Measurements from ENCODE around the gene TUBGCP3. TPM values are rescaled to one million over a fixed set of nuclear protein-coding genes. Genes with fewer than 3 reads are reported as not detected.

TUBGCP3 gene
- total RNA-seq, 1 experiment from 2014 or later: 51.4 TPM

GRCh38 chr13:112531263-112531794 is 56.6 kb downstream of the TUBGCP3 start:
- H3K9ac ChIP-seq (ENCODE audit: low read length): no peak overlapping the region
- TF ChIP-seq RAD21 (IDR thresholded peaks at IDR 0.05; ENCODE audit: low read depth): no peak
- TF ChIP-seq ATF3 (IDR thresholded peaks at IDR 0.05): no peak
- no peak for TF ChIP-seq TCF7L2 (IDR thresholded peaks at IDR 0.05; ENCODE audit: borderline replicate concordance, extremely low read depth, insufficient read depth, insufficient read length)
- no peak for TF ChIP-seq ZBTB33 (IDR thresholded peaks at IDR 0.05; ENCODE audit: extremely low read depth, insufficient replicate concordance, low read length)
- TF ChIP-seq POLR2A (IDR thresholded peaks at IDR 0.05; ENCODE audit: borderline replicate concordance, extremely low read depth, insufficient read depth, insufficient read length): no peak
- ChIA-PET CTCF (no interaction called here), POLR2A (no interaction called here), RAD21 (ENCODE audit: low non-redundant PET in 1 of 2, low total read pairs in 2 of 2, uncharacterized antibody in 2 of 2, unreplicated experiment in 2 of 2) (no interaction called here)
- intact Hi-C loops (cut with micrococcal nuclease): no loop called here
- 0 out of 2 replicates have a peak, but pooled peaks cover 4% of the 10 kb centered on the region for H4K20me1 ChIP-seq (ENCODE audit: insufficient read depth)
- peaks cover 13% of the 10 kb centered on the region for H3K79me2 ChIP-seq (ENCODE audit: insufficient read depth, low read length)
- no peak overlapping the region for H3K4me2 ChIP-seq (ENCODE audit: low read length)
- H3K4me1 ChIP-seq (ENCODE audit: control insufficient read depth in 1 of 2, insufficient read depth in 2 of 2, low read length in 2 of 2): no peaks in the 10 kb centered on the region
- no peaks in the 10 kb centered on the region; the same call in 1 of the 2 replicates for H3K9me2 ChIP-seq (ENCODE audit: insufficient read depth)
- no peaks in the 10 kb centered on the region for H3K27me3 ChIP-seq (ENCODE audit: insufficient read depth, low read length)
- H3K36me3 ChIP-seq (ENCODE audit: control insufficient read depth in 1 of 2, insufficient read depth in 2 of 2, low read length in 2 of 2): peaks cover 2 to 8% of the 10 kb centered on the region in 2 experiments; a peak in 2 of 4 replicates
- no peak overlapping the region for H3K27ac ChIP-seq (ENCODE audit: low read depth, low read length)
- no peak overlapping the region for H3K4me3 ChIP-seq (replicated peaks in 1 of 2; ENCODE audit: low read depth in 1 of 2, low read length in 2 of 2)
- H3K9me3 ChIP-seq (ENCODE audit: control insufficient read depth in 1 of 2, insufficient read depth in 1 of 2, low read depth in 1 of 2, low read length in 2 of 2): no peaks in the 10 kb centered on the region
- no peak for DNase-seq (ENCODE audit: low read depth, low spot score)
- ATAC-seq: no peak
- BruUV-seq (replicated peaks): no TSS peak
- H2AFZ ChIP-seq (ENCODE audit: low read depth, low read length, poor library complexity, severe bottlenecking): no peak overlapping the region

- no peaks in the 10 kb centered on the region; the same call in 1 of the 2 replicates for H3K9me2 ChIP-seq (ENCODE audit: insufficient read depth)
- 0 out of 2 replicates have a peak, but pooled peaks cover 4% of the 10 kb centered on the region for H4K20me1 ChIP-seq (ENCODE audit: insufficient read depth)
- ChIA-PET POLR2A (no interaction called here), CTCF (no interaction called here), RAD21 (ENCODE audit: low non-redundant PET in 1 of 2, low total read pairs in 2 of 2, uncharacterized antibody in 2 of 2, unreplicated experiment in 2 of 2) (no interaction called here)
- DNase-seq (ENCODE audit: low read depth, low spot score) (no peak), ATAC-seq (no peak)
- BruUV-seq (replicated peaks): no TSS peak
- intact Hi-C loops (cut with micrococcal nuclease): no loop called here
- peaks cover 2 to 12% of the 10 kb centered on the region in 2 experiments; a peak in 2 of 4 replicates for H3K36me3 ChIP-seq (ENCODE audit: control insufficient read depth in 1 of 2, insufficient read depth in 2 of 2, low read length in 2 of 2)
- H3K9me3 ChIP-seq (ENCODE audit: control insufficient read depth in 1 of 2, insufficient read depth in 1 of 2, low read depth in 1 of 2, low read length in 2 of 2): no peaks in the 10 kb centered on the region
- H2AFZ ChIP-seq (ENCODE audit: low read depth, low read length, poor library complexity, severe bottlenecking): no peak overlapping the region
- H3K4me2 ChIP-seq (ENCODE audit: low read length): no peak overlapping the region
- H3K9ac ChIP-seq (ENCODE audit: low read length): no peak overlapping the region
- no peaks in the 10 kb centered on the region for H3K27me3 ChIP-seq (ENCODE audit: insufficient read depth, low read length)
- no peak overlapping the region for H3K27ac ChIP-seq (ENCODE audit: low read depth, low read length)
- no peaks in the 10 kb centered on the region for H3K4me1 ChIP-seq (ENCODE audit: control insufficient read depth in 1 of 2, insufficient read depth in 2 of 2, low read length in 2 of 2)
- no peak overlapping the region for H3K4me3 ChIP-seq (replicated peaks in 1 of 2; ENCODE audit: low read depth in 1 of 2, low read length in 2 of 2)
- peaks cover 18% of the 10 kb centered on the region for H3K79me2 ChIP-seq (ENCODE audit: insufficient read depth, low read length)
- TF ChIP-seq SRF (IDR thresholded peaks at IDR 0.05; ENCODE audit: low read depth): no peak
- TF ChIP-seq CBX3 (IDR thresholded peaks at IDR 0.05; ENCODE audit: low read depth): no peak
- TF ChIP-seq ATF3 (IDR thresholded peaks at IDR 0.05): no peak
- TF ChIP-seq, protein P1, sequence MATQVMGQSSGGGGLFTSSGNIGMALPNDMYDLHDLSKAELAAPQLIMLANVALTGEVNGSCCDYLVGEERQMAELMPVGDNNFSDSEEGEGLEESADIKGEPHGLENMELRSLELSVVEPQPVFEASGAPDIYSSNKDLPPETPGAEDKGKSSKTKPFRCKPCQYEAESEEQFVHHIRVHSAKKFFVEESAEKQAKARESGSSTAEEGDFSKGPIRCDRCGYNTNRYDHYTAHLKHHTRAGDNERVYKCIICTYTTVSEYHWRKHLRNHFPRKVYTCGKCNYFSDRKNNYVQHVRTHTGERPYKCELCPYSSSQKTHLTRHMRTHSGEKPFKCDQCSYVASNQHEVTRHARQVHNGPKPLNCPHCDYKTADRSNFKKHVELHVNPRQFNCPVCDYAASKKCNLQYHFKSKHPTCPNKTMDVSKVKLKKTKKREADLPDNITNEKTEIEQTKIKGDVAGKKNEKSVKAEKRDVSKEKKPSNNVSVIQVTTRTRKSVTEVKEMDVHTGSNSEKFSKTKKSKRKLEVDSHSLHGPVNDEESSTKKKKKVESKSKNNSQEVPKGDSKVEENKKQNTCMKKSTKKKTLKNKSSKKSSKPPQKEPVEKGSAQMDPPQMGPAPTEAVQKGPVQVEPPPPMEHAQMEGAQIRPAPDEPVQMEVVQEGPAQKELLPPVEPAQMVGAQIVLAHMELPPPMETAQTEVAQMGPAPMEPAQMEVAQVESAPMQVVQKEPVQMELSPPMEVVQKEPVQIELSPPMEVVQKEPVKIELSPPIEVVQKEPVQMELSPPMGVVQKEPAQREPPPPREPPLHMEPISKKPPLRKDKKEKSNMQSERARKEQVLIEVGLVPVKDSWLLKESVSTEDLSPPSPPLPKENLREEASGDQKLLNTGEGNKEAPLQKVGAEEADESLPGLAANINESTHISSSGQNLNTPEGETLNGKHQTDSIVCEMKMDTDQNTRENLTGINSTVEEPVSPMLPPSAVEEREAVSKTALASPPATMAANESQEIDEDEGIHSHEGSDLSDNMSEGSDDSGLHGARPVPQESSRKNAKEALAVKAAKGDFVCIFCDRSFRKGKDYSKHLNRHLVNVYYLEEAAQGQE (IDR thresholded peaks at IDR 0.05; ENCODE audit: low read depth): no peak
- TF ChIP-seq SP1 (IDR thresholded peaks at IDR 0.05; ENCODE audit: low read depth): no peak
- no peak for TF ChIP-seq MAX (IDR thresholded peaks at IDR 0.05)
- no peak for TF ChIP-seq CEBPB (IDR thresholded peaks at IDR 0.05; ENCODE audit: low read depth)
- TF ChIP-seq FOSL1 (IDR thresholded peaks at IDR 0.05; ENCODE audit: low read depth): no peak
- TF ChIP-seq EZH2phosphoT487 (IDR thresholded peaks at IDR 0.05; ENCODE audit: borderline replicate concordance): no peak
- no peak for TF ChIP-seq RAD21 (IDR thresholded peaks at IDR 0.05; ENCODE audit: low read depth)
- no peak for TF ChIP-seq ZFX (IDR thresholded peaks at IDR 0.05)
Measured at GRCh38 chr13:112530861-112531260, 57.1 kb downstream of the TUBGCP3 start.

Measured in HCT116 (cell line).